Stimulated activated CD4-positive, alpha-beta T cell treated with anti-CD3 and anti-CD28 coated beads, Interleukin-4, amount 100 ng/mL, for 24 hours (primary cell): ENCODE results near the gene SUPT3H.

Experiments used
- DNase-seq: peaks from one replicate; pipeline ENCODE4 v3.0.0-alpha.2; 2020

SUPT3H gene

DNA sequence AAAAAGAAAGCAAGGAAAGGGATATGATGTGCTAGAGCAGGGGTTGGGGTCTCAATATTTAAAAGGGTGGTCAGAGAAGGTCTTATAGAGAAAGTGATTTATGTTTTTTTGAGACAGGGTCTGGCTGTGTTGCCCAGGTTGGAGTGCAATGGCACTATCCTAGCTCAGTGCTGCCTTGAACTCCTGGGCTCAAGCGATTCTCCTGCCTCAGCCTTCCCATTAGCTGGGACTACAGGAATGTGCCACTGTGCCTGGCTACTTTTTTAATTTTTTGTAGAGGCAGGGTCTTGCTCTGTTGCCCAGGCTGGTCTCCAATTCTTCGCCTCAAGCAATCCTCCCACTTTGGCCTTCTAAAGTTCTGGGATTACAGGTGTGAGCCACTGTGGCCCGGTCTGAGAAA lies 557.0 kb downstream of the SUPT3H start:
- no peak for DNase-seq

DNA sequence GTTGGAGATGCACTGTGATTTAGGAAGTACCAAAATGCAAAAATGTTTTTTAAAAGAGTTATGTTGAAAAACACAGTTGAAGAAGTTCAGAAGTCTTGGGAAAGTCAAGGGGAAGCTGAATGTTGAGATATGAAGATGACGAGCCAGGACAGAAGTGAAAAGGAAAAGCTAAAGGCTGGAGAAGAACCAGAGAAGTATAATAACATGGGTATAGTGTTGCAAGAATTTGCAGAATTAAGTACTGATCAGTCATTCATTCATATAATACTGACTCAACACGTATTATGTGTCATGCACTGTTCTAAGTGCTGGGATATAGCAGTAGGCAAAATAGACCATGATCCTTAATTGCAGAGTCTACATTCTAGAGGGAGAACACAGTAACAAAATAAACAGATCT lies 557.4 kb downstream of the SUPT3H start:
- DNase-seq = no peak

DNA sequence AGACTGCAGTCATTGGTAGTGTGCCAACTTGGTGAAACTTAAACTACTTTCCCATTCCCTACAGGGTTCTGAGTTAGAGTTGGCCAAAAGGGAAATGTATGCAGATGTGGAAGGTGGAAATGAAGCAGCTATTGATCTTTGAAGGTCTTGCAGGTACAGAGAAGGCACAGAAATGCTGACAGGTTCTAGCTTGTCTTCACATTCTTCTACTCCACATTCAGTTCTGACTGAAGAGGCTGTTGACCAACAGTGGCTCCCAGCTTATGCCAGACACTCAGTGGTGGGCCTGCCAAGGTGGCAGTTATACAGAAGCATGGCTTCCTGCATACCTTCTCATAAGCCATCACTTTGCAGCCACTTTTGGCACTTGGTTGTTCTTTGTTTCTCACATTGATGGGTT lies 566.3 kb downstream of the SUPT3H start:
- DNase-seq = no peak

DNA sequence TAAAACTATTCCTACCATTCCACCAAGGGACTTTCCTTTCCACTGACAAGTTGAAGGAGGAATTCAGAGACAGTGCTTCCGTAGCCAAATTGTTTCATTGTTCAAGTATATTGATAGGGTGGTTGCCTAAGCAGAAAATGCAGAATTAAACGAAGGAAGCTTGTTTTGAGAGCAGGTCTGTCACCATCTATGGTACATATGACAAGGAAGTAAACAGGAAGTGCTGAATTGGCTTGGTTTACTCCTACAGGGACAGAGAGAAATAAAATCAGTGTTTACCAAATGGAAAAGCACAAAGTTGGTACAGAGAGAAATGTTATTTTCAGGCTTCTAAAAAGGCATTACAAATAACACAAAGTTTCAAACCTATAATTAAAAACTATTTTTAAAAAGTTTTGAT lies 568.5 kb downstream of the SUPT3H start:
- DNase-seq = no peak

DNA sequence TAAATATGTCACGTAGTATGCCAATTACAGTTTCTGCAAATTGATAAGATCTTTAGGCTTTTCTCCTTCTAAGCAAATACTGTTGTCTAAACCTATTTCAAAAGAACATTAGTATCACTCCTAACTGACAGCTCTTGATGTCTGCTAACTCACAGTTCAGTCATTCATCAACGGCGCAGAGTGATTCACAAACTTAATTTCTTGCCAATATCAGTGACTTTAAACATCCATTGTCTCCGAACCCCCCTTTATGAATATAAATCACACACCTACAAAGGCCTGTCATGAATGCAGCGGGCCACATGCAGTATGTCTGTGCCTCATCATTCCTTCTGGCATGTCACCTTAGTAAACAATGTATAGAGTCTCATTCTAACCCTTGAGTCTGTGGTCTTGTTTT lies 569.6 kb downstream of the SUPT3H start:
- no peak for DNase-seq

DNA sequence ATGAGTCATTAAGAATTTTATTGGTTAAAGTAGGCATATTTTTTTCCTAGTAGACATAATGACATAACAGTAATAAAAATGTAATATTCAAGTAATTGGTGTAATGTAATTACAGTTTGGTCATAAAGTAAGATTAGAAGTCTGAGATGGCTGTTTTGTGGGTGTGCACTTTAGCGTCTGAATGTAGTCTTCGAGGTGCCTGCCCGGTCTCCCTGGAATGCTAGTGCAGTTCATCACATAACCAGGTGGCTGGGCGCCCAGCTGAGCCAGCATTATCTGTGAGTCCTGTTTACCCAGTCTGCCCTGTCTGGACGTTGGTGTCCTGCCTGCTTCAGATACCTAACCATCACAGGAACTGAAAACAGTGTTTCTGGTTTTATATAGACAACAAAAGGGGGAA lies 571.1 kb downstream of the SUPT3H start:
- DNase-seq = no peak

DNA sequence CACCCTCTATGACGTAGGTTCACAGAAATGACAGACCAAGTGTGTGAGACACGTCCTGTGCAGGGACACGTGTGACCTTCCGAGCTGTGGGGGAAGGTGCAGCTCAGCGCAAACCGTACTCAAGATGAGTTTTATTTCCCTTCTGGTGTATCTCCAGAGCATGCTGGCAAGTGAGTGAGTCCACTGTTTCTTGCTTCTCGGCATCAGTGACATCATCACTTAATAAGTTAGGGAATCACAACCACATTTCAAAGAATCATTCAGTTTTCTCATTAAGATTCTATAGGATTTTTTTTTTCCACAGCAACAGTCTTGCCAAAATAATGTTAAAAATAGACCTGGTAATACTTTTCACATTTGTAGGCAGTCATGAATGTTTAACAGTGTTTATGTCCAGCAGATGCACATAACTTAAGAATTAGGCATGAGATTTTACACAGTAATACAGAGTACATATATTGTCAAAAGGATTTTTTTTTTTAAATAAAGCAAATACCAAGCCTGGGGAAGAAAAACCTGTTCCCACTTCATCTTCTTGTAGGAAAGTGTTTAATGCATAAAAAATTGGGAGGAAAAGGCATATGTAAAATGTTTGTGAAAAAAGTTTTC lies 572.4 kb downstream of the SUPT3H start:
- DNase-seq = no peak

DNA sequence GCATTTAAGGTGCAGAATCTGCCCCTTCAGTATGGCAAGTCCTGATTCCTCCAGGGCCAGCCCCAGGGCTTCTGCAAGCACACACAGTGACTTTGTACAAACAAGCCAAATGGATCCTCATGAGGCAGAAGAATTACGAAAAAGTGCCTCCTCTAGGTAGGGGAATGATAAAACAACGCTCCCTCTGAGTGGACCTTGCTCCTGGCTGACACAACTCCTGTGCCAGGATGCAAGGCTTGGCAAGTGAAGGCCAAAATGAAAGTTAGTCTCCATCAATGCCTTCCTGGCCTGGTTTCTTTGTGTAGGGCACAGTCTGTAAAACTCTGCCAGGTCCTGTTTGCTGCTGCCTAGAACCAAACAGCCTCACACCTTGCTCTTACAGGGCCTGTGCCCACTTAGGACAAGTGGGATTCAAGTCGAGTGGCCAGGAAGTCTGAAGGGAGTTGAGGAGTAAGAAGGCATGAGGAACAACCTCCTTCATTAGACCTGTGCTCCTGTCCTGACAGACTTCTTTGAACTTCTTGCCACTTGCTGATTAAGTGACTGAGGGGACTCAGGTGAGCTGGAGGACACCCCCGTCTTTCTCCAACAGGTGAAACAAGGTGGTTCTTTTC lies 573.1 kb downstream of the SUPT3H start:
- DNase-seq = no peak

DNA sequence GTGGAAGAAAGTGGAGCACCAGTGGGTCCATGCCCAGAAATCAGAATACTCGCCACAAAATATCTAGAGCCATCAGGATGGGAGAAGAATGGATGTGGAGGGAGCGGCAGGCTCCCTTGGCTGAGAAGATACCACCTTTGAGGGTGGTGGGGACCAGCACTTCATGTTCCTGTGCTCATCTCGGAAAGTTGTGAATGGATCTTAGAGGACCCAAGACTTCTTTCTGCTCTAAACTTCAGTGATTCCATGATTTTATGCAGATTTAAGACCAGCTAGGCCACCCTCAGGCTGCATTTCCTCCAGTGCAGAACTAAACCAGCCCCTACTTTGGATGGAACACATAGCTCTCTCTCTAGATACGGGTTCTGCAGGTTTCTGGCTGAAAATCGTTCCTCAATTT lies 573.7 kb downstream of the SUPT3H start:
- no peak for DNase-seq

DNA sequence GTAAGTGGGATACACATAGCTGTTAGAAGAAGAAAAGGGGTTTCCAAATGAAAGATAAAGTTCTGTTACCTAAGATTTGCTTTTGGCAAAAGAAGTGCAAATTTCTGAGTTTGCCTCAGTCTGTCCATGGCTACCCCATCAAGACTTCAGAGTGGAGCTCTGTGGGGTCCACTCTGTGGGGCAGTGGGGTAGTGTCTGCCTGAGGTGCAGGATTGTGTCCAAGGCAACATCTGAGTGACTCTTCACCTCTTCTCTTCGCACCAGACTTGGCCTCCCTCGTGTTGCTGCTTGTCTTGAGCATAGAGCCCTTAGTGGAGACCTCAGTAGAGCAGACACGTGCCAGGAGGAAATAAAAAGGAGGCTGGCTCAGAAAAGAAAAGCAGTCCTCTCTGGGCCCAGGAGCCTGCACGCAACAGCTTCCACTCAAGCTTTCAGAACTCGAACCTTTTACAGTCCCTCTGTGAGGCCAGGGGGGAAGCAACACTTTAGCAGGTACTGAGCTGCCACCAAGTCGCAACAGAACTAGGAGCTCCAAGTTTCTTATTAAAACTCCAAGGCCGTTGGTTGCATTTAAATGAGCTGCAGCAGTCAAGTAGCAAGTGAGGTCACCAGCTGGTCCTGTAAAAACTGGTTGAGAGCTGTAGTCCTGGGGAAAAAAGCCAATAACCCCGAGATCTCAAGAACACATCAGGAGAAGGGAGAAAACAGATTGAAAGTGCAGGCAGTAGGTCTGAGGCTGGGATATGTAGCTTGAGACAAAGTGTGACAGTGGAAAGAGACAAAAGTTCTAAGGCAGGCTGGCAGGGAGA lies 576.7 kb downstream of the SUPT3H start:
- DNase-seq = no peak

DNA sequence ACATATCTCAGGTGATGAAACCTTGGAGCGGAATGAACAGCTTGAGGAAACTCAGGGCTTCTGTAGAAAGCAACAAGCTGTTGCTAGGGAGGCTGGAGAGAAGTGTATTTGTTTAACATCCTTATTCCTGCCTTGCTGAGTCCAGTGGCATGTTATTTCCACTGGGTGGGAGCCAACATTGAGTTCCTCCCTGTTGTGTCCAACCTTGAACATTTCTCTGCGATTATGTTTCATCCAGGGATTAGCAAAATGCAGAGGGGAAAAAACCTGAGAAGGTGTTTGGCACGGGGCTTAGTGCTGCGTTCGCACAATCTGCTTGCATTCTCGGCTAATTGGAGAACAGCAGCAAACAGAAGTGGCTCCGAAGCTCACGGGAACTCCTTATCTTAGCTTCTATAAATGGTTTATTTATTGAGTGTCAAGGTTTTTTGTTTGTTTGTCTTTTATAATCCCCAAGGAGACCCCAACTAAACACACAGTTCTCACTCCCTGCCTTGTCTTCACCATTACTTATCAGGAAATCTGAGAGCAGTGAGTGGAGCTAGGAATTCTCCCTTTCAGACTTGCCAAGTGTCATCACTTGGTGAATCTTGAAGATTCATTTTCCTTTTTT lies 577.5 kb downstream of the SUPT3H start:
- no peak for DNase-seq

DNA sequence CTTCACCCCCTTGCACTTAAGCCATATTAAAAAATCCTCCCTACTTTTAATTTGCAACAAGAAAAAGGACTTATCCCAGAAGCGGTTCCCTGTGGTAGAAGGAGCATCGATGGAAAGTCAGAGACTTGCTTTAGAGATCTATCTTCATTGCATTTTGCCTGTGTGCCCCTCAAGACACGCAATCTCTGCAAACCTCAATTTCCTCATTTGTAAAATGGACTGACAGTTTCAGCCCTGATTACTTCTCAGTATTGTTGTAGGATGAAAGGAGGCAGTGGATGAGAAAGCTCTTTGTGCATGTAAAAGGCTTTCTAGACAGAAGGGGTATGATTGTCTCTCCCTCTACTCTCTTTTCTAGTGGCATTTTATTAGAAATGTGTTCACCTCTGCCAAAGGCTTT lies 580.0 kb downstream of the SUPT3H start:
- DNase-seq = no peak

DNA sequence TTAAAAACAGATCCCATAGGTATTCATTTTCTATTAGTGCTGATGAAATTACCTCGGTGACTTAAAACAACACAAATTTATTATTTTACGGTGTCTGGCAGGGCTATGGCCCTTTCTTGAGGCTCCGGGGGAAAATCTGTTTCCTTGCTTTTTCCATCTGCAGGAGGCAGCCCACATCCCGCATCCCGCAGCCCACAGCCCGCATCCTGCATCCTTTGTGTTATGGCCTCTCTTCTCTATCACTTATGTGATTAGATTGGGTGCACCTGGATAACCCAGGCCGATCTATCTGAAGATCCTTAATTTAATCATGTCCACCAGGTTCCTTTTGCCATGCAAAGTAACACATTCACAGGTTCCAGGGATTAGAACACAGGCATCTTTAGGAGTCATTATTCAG lies 582.4 kb downstream of the SUPT3H start:
- no peak for DNase-seq

DNA sequence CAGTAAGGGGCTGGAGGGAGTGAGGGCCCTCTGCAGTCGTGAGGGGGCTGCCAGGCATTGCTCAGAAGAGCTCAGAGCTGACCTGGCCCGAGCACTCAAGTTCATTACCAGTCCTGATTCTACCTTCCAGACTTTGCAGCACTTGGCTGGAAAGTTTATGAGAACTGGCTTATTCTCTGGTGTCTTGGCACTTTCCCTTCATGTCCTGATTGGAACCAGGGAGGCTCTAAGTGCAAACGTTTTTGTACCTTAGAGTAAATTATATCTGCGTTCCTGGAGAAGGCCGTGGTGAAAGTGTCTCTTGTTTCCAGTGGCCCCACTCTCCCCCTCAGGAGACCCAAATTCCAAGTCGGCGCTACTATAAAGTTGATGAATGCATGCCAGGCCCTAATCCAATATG lies 587.9 kb downstream of the SUPT3H start:
- DNase-seq = no peak

DNA sequence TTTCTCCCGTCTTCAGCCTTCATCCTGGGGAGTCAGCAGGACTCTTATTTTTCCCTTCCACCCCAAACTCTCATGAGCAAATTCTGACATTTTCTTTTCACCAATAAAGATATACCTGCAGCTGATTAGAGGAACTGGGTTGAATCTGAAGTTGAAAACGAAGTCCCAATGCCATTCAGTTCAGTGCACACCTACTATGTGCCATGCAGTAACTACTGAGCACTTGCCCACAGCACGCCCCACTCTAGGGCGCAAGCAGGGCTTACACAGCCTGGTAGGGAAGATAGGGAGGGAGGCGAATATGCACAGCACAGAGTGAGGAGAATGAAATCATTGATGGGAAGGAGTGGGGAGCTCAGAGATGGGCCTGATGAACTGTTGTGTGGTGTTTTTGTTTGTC lies 588.7 kb downstream of the SUPT3H start:
- DNase-seq = no peak

DNA sequence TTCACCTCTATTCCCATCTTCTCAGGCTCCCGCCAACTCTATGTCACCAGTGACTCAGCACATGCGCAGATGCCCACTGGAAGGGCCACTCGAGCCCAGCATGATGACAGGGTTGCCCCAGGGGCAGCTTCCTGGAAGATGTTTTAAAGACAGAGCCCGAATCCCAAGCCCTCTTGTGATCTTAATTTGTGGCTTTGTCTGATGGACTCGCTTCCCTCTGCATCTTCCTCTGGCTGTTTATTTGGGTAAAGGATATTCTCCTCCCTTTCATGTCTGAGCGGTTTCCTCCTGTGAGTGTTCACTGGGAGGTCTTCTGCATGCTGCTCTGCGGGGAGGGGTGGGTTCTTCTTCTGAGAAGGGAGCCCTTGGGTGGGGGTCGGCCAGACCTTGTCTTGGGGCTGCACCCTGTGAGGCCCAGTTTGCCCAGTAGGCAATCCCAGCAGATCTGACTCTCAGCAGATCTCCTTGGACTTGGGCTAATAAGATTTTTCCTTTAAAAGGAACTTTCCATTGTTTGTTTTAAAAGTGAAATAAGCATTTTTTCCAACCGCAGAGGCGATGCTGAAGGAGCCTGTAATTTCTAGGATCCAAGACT lies 589.2 kb downstream of the SUPT3H start:
- DNase-seq = no peak

DNA sequence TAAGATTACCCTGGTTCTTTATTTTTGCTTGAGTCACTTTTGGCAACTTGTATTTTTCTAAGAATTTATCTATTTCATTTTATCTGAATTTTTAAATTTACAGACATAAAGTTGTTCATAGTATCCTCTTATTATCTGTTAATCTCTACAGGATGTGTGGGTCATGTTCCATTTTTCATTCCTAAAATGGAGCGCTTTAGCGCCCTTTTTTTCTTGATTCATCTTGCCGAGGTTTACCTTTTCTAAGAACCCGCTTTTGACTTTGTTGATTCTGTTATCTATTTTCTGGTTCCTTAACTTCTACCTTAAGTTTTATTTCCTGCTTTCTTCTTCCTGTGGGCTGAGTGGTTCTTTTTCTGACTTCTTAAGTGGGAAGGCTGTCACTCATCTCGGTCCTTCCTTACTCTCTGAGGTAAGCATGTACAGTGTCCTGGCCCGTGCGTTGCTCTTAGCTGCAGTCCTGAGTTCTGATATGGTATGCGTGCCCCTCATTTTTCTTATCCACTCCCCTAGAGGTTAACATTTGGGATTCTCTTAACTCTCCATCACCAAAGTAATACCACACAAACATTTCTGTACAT lies 590.4 kb downstream of the SUPT3H start:
- peak; percentile 10 for DNase-seq

DNA sequence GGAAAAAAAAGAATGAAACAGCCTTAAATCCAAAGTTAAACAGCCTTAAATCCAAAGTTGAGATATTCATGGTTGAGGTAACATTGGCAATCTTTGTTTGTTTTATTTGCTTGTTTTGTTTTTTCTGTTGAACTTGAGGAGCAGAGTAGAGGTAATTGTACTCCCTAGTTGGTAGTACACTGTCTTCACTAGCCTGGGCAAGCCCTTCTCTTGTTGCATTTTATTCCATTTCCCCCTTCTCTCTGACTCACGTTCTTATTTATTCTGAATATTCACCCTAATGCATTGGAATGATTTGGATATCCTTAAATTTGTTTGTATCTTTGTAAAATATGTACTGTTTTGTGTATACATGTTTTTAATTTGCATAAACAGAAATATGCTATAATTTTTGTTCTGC lies 592.6 kb downstream of the SUPT3H start:
- no peak for DNase-seq

DNA sequence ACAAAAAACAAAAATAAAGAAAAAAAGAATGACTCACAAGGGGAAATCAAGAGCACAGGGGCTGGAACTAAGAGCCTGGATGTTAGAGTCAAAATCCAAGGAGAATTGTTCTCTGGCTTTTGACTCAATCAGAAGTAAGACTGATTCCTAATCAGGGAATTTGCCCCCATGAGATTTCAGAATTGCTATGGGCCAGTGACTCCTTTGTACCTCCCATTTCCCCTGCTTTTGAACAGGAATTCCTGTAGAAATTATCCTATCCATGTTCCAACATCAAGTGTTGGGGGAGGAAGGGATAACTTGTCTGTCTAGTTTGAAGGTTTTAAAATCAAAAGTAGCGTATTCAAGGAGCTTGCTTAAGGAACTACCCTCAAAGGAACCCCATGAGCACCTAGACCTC lies 593.5 kb downstream of the SUPT3H start:
- no peak for DNase-seq

DNA sequence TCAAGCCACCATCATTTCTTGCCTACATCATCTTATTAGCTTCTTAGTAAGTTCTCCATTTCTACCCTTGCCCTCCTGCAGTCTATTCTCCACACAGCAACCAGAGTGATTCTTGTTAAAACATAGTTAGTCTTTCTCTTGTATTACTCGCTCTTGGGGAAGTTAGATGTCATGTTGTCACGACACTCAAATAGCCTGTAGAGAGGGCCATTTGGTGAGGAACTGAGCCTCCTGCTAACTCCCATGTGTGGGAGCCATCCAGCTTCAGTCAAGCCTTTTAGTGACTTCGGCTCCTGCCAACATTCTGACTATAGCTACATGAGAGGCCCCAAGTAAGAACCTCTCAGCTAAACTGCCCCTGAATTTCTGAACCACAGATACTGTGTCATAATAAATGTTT lies 594.8 kb downstream of the SUPT3H start:
- DNase-seq = no peak

DNA sequence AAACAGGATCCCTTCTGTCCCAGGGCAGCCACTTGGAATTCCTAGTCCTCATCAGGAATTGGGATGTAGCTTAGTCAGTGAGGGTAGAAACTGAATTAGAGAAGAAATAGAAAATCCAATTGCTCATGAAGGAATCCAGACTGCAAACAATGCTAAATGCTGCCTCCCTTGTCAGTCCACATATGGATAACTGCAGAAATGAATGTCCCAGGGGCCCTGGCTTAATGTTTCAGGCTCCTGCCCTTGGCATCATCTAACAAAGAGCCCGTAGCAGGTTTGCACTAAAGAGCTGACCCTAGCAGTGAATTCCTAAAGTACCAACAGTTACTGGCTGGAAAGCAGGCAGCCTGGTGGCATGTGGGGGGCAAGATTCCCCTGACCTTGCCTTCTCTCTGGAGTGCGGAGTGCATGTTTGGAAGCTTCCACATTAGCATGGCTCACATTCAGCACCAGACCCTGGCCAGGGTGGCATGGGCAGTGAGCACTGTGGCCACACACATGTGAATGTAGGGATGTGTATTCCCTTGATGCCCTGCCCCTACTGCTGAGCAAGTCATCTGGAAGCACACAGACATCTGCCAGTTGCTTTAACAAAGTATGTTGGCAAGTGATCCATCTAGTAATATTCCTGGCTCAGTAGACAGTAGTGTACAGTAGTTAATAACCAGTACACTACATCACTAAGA lies 595.7 kb downstream of the SUPT3H start:
- no peak for DNase-seq

DNA sequence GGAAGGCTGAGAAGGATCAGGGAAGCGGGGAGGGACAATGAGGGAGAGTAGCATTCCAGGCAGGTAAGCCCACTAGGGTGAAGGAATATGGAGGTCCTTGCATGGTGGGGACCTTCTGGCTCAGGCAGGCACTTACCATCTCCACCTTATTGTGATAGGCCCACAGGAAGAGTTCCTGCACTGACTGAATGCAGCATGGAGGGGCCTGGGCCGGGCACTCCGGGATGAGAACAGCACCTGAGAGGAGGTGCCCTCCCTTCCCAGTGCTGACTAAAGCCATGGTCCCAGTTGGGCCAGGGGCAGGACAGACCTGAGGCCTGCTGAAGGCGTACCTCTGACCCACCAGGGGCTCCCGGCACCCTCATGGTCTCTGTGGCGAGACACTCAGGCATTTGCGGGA lies 597.6 kb downstream of the SUPT3H start:
- DNase-seq = no peak
